ENCODE data around the gene GDA. TPM values are rescaled to one million over a fixed set of nuclear protein-coding genes. Genes with fewer than 3 reads are reported as not detected.

The GDA gene
- total RNA-seq, 4 donors from 2014 or later = 0.49 to 0.66 TPM; not detected in 2

- TF ChIP-seq CTCF (IDR thresholded peaks at IDR 0.05; ENCODE audit: low read depth) = no peak
These were observed 39.0 kb downstream of the GDA start for GRCh38 chr9:72188232-72188631.

GRCh38 chr9:72193478-72193881, 44.2 kb downstream of the GDA start:
- TF ChIP-seq CTCF (IDR thresholded peaks at IDR 0.05; ENCODE audit: low read depth) = no peak

GRCh38 chr9:72199238-72199637, 50.0 kb downstream of the GDA start:
- TF ChIP-seq CTCF (IDR thresholded peaks at IDR 0.05; ENCODE audit: low read depth) = no peak

GRCh38 chr9:72200452-72200851, 51.2 kb downstream of the GDA start:
- no peak for TF ChIP-seq CTCF (IDR thresholded peaks at IDR 0.05; ENCODE audit: low read depth)

GRCh38 chr9:72202009-72202408, 52.8 kb downstream of the GDA start:
- no peak for TF ChIP-seq CTCF (IDR thresholded peaks at IDR 0.05; ENCODE audit: low read depth)

GRCh38 chr9:72203205-72203803, 54.1 kb downstream of the GDA start:
- no peak for TF ChIP-seq CTCF (IDR thresholded peaks at IDR 0.05; ENCODE audit: low read depth)

GRCh38 chr9:72204062-72204461, 54.8 kb downstream of the GDA start:
- TF ChIP-seq CTCF (IDR thresholded peaks at IDR 0.05; ENCODE audit: low read depth) = no peak

All from subcutaneous adipose tissue (tissue), 4 donors.